Ectodermal cell (in vitro differentiated cells): ENCODE results near the gene ARID1A.
A peak's percentile ranks its signal among the peaks of the same experiment; 100 is the strongest.
"Not testable (repeated sequence)": the region's sequence is repeated elsewhere in the genome, so short reads cannot be mapped to it uniquely, and the experiment has no call there.

Experiments used
- H3K27ac ChIP-seq: 2 replicates; pipeline ENCODE4 v1.7.0; 2013; ENCODE audit warnings: mild to moderate bottlenecking, low read depth, low read length; ENCODE audit not compliant: insufficient read depth, poor library complexity, severe bottlenecking
- H3K27me3 ChIP-seq: 2 replicates; pipeline ENCODE4 v1.7.0; 2013; ENCODE audit warnings: mild to moderate bottlenecking, low read length; ENCODE audit not compliant: insufficient read depth, control insufficient read depth, poor library complexity, severe bottlenecking
- H3K36me3 ChIP-seq: one replicate; pipeline ENCODE4 v1.7.0; 2013; ENCODE audit warnings: low read length; ENCODE audit not compliant: control insufficient read depth, insufficient read depth
- H3K4me1 ChIP-seq: one replicate; pipeline ENCODE4 v1.7.0; 2013; ENCODE audit warnings: low read length; ENCODE audit not compliant: control insufficient read depth, insufficient read depth
- H3K4me3 ChIP-seq: 2 replicates; pipeline ENCODE4 v1.7.0; 2013; ENCODE audit warnings: low read depth, low read length, control low read depth; ENCODE audit not compliant: insufficient read depth
- H3K9me3 ChIP-seq: 2 replicates; pipeline ENCODE4 v1.7.0; 2013; ENCODE audit warnings: mild to moderate bottlenecking, low read length, moderate library complexity; ENCODE audit not compliant: control insufficient read depth
- WGBS, 2 experiments: methylation state at CpG; one replicate each; pipeline ENCODE4 v1.1.7; 2013; ENCODE audit warnings: missing lambda C conversion rate in 2 of 2; 5-methylcytosine and 5-hydroxymethylcytosine counted together

Gene ARID1A

GRCh38 chr1:26697978-26698849, 2.4 kb downstream of the ARID1A start:
- Histone ChIP-seq H3K36me3 (no peaks in the 10 kb centered on the region), H3K27ac (peak overlapping the region; percentile 67), H3K9me3 (no peaks in the 10 kb centered on the region), H3K4me1 (peaks cover 49% of the 10 kb centered on the region), H3K4me3 (peak overlapping the region; percentile 94), H3K27me3 (no peaks in the 10 kb centered on the region)
- WGBS, 2 experiments = 2% methylated on average over 8 of the region's 8 CpGs

GRCh38 chr1:26700711-26701110, 4.9 kb downstream of the ARID1A start:
- Histone ChIP-seq H3K36me3 (no peaks in the 10 kb centered on the region), H3K4me3 (peak overlapping the region; percentile 94), H3K27ac (no peak overlapping the region), H3K9me3 (no peaks in the 10 kb centered on the region), H3K4me1 (peaks cover 36% of the 10 kb centered on the region), H3K27me3 (no peaks in the 10 kb centered on the region)

- 68 to 74% methylated on average over 5 of the region's 5 CpGs for whole genome bisulfite sequencing, 2 experiments
- H3K27ac ChIP-seq = no peak overlapping the region
- H3K4me3 ChIP-seq = no peak overlapping the region
- no peaks in the 10 kb centered on the region for H3K36me3 ChIP-seq
- no peaks in the 10 kb centered on the region for H3K9me3 ChIP-seq
- H3K27me3 ChIP-seq = no peaks in the 10 kb centered on the region
- peaks cover 36% of the 10 kb centered on the region for H3K4me1 ChIP-seq
These were observed 5.6 kb downstream of the ARID1A start for GRCh38 chr1:26701266-26701994.

GRCh38 chr1:26701995-26702679, 6.3 kb downstream of the ARID1A start:
- peaks cover 36% of the 10 kb centered on the region for H3K4me1 ChIP-seq
- H3K4me3 ChIP-seq = no peak overlapping the region
- H3K36me3 ChIP-seq = no peaks in the 10 kb centered on the region
- no peaks in the 10 kb centered on the region for H3K27me3 ChIP-seq
- H3K9me3 ChIP-seq = no peaks in the 10 kb centered on the region
- H3K27ac ChIP-seq = no peak overlapping the region
- 64 to 76% methylated on average over 4 of the region's 4 CpGs for WGBS, 2 experiments

GRCh38 chr1:26702680-26703038, 6.8 kb downstream of the ARID1A start:
- Histone ChIP-seq H3K4me3 (no peak overlapping the region), H3K27me3 (no peaks in the 10 kb centered on the region), H3K36me3 (no peaks in the 10 kb centered on the region), H3K27ac (no peak overlapping the region), H3K9me3 (no peaks in the 10 kb centered on the region), H3K4me1 (peaks cover 36% of the 10 kb centered on the region)
- WGBS, 2 experiments = 81 to 92% methylated on average over 1 of the region's 1 CpG

GRCh38 chr1:26703478-26703877, 7.7 kb downstream of the ARID1A start:
- Histone ChIP-seq H3K27ac (no peak overlapping the region), H3K4me1 (peaks cover 36% of the 10 kb centered on the region), H3K4me3 (no peak overlapping the region)

GRCh38 chr1:26704629-26705028, 8.8 kb downstream of the ARID1A start:
- H3K36me3 ChIP-seq = peaks cover 7% of the 10 kb centered on the region
- H3K27ac ChIP-seq = no peak overlapping the region
- no peaks in the 10 kb centered on the region for H3K9me3 ChIP-seq
- no peak overlapping the region for H3K4me3 ChIP-seq
- H3K4me1 ChIP-seq = peaks cover 33% of the 10 kb centered on the region
- no peaks in the 10 kb centered on the region for H3K27me3 ChIP-seq
- WGBS, 2 experiments = 94 to 96% methylated on average over 5 of the region's 5 CpGs

More at GRCh38 chr1:26703478-26703877, 7.7 kb downstream of the ARID1A start:
- no peaks in the 10 kb centered on the region for H3K9me3 ChIP-seq
- no peaks in the 10 kb centered on the region for H3K36me3 ChIP-seq
- H3K27me3 ChIP-seq = no peaks in the 10 kb centered on the region

- WGBS, 2 experiments = 90 to 92% methylated on average over 4 of the region's 4 CpGs
- H3K36me3 ChIP-seq, H3K27me3 ChIP-seq, H3K27ac ChIP-seq, H3K4me3 ChIP-seq, H3K9me3 ChIP-seq: not testable (repeated sequence)
- peaks cover 27% of the 10 kb centered on the region for H3K4me1 ChIP-seq
These were observed 9.4 kb downstream of the ARID1A start for GRCh38 chr1:26705227-26705626.

- H3K27ac ChIP-seq = no peak overlapping the region
- peaks cover 23% of the 10 kb centered on the region for H3K4me1 ChIP-seq
- H3K27me3 ChIP-seq = no peaks in the 10 kb centered on the region
- peaks cover 7% of the 10 kb centered on the region for H3K36me3 ChIP-seq
- H3K4me3 ChIP-seq = no peak overlapping the region
- H3K9me3 ChIP-seq = no peaks in the 10 kb centered on the region
- WGBS, 2 experiments = 79 to 89% methylated on average over 1 of the region's 1 CpG
These were observed 10.0 kb downstream of the ARID1A start for GRCh38 chr1:26705788-26706311.

- Histone ChIP-seq H3K9me3 (no peaks in the 10 kb centered on the region), H3K27me3 (no peaks in the 10 kb centered on the region), H3K36me3 (peaks cover 7% of the 10 kb centered on the region), H3K4me3 (no peak overlapping the region), H3K27ac (no peak overlapping the region), H3K4me1 (peaks cover 18% of the 10 kb centered on the region)
- WGBS, 2 experiments = 46 to 64% methylated on average over 5 of the region's 5 CpGs
These were observed 10.5 kb downstream of the ARID1A start for GRCh38 chr1:26706315-26706714.
